Measurements from ENCODE around the gene CEP85L.

GRCh38 chr6:118528129-118528528 is 123.3 kb downstream of the CEP85L start:
- TF ChIP-seq CTCF (IDR thresholded peaks at IDR 0.05) (no peak), ZFX (IDR thresholded peaks at IDR 0.05; ENCODE audit: borderline replicate concordance) (no peak)
